GM18505 (cell line): ENCODE data around the gene C2orf81.
"Not testable (repeated sequence)": the region's sequence is repeated elsewhere in the genome, so short reads cannot be mapped to it uniquely, and the experiment has no call there.

Experiments
- ATAC-seq: cut with Tn5 transposase; IDR thresholded peaks from one replicate; pipeline ENCODE4 v1.9.1; 2021; ENCODE audit not compliant: unreplicated experiment
- POLR2A ChIP-seq: IDR thresholded peaks from 4 replicates; pipeline ENCODE4 v1.6.1; 2011; ENCODE audit warnings: borderline replicate concordance; ENCODE audit not compliant: insufficient read depth, insufficient read length; ENCODE audit errors: extremely low read depth

The C2orf81 gene

DNA sequence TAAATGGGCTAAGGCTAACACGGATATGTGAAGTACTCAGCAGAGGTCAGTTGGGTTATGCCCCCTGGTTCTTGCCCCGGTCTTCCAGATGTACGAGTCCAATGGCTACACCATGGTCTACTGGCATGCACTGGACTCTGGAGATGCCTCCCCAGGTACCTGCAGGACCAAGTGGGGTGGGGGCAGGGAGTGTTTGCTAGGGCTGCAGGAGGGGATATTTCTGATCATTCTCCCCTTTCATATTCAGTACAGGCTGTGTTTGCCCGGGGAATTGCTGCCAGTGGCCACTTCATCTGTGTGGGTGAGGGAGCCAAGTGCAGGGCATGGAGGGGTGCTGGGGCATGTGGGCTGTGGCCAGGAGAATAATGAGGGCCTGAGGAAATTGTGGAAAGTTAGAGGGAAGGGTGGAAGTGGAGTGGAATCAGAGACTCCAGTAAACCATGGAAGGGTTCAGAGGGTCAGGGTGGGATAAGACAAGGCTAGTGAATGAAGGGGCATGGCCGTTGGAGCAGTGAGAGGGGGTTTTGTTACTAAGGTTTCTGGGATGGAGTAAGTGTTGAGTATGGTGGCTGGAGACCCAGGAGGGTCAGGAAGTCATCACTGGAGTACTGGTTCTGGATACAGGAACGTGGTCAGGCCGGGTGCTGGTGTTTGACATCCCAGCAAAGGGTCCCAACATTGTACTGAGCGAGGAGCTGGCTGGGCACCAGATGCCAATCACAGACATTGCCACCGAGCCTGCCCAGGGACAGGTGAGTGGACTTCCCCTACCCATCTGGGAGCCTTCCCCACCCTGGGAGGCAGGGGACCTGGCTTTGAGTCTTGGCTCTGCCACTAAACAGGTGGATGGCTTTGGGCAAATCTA lies 2.0 kb upstream of the C2orf81 start:
- no peak for ATAC-seq

DNA sequence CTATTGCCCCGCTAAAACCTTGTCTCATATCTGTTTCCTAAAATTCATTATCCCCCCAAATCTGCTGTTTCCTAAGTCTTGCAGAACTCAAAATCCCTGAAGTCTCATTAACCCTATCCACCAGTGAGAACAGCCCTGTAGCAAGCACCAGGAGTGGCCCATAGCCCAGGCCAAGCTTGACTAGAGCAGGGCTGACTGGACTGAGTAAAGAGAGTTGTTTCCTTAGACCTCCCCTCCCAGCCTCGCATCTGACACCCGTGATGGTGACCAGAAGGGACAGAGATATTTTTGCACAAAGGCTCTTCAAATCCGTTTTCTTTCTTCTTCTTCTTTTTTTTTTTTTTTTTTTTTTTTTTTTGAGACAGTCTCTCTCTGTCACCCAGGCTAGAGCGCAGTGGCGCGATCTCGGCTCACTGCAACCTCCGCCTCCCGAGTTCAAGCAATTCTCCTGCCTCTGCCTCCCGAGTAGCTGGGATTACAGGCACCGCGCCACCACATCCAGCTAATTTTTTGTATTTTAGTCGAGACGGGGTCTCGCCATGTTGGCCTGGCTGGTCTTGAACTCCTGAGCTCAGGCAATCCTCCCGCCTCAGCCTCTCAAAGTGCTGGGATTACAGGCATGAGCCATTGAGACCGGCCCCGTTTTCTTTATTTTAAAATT lies 846 bp downstream of the C2orf81 start:
- not testable (repeated sequence) for ATAC-seq

More for the DNA sequence above, 2.0 kb upstream of the C2orf81 start:
- no peak for TF ChIP-seq POLR2A

DNA sequence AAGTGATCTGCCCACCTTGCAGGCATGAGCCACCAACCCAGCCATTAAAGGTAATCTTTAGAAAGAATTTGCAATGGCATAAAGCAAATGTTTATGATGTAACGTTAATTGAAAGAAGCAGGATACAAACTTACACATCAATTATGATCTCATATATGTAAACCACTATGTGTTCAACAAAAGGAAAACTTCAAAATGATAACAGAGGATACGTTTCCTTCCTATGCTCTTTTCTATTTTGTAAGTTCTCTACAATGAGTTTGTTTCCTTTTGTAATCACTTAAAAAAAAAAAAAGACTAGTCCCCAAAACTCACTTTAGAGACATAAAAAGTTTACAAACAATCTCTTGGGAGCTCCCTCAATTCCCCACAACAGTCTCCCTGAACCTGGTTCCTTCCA lies 1.4 kb downstream of the C2orf81 start:
- TF ChIP-seq POLR2A, result no peak

DNA sequence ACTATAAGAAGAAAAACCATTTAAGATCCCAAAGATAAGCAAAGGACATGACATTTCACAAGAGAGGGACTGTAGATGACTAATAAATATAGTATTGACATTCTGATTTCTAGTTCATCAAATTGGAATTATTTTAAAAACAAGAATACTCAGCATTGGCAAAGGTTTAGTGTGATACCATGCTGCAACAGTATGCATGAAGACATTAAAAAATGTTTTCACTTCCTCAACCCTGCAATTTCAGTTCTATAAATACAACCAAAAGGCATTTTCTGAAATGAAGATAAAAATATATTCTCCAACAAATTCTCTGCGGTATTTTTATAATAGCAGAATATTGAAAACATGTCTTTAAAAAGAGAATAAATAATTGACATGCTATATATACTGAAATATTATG lies 2.1 kb downstream of the C2orf81 start:
- no peak for TF ChIP-seq POLR2A
- ATAC-seq, result no peak

More for the DNA sequence above, 1.4 kb downstream of the C2orf81 start:
- ATAC-seq, result no peak

DNA sequence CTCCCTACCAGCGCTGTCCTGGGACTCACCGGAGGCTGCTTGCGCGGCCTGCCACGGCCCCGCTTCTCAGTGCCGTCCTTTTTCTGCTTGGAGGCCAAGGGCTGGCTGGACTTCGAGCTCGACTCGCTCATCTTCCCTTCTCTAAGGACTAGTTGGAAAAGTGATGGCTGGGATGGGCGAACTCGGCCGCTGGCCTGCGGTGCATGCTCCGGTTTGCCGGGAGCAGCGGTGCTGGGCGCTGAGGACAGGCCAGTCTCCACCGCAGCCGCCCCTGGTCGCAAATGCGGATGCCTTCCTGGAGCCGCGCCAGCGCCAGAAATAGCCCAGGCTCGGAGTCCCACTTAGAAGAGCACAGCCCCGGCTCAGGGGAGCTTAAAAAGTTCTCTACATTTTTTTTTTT lies 3.1 kb downstream of the C2orf81 start:
- no peak for TF ChIP-seq POLR2A
- no peak for ATAC-seq

DNA sequence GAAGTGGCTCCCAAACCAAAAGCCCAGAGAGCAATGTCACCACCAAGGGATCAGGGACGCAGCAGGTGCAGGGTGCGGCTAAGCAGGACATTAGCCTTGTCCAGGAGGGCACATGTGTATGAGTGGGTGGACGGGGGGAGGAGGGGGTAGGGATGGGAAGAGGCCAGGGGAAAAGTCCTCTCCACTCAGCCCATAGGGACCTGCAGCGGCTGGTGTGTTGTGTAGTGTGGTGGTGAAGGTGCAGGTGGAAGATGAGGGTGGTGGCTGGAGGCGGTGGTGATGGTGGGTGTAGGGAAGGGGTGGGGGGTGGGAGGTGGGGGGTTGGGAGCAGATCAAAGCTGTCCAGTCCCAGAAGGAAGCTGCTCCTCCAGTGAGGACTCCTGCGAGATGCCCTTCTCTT lies 3.7 kb downstream of the C2orf81 start:
- ATAC-seq, result no peak
- TF ChIP-seq POLR2A, result no peak

DNA sequence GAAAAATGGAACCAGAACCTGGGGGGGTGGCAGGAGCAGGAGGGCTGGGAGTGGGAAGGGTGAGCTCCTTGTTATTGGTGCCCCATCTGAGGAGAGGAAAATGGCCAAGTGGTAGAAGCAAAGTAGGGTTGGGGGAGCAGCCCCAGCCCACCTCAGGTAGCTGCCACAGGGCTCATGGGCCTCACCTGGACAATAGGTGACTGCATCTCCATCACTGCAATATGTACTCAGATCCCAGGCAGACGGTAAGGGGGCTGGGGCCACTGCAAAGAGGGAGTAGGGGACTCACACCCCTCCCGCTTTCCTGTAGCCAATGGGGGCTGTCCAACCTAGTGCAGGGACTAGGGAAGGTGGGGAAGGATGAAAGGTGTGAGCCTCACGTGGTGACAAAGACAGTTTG lies 4.2 kb downstream of the C2orf81 start:
- no peak for ATAC-seq
- no peak for TF ChIP-seq POLR2A

DNA sequence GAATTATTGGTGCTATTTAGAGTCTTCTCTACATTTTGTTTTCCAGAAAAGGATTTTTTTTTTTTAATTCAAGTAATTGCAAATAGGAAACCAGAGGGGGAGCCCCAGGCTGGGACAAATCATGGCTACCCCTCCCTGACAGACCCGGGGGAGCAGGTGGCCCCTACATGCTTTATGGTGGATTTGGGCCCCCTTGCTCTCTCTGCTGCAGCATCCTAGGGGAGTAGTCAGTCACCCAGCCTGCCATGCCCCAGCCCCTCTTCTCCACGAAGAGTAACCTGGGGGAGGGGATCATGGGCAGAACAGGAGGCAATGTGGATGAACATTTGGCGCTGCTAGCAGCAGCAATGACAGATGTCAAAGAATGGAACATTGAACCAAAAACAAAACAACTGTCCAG lies 4.6 kb downstream of the C2orf81 start:
- ATAC-seq, result no peak
- TF ChIP-seq POLR2A, result no peak

DNA sequence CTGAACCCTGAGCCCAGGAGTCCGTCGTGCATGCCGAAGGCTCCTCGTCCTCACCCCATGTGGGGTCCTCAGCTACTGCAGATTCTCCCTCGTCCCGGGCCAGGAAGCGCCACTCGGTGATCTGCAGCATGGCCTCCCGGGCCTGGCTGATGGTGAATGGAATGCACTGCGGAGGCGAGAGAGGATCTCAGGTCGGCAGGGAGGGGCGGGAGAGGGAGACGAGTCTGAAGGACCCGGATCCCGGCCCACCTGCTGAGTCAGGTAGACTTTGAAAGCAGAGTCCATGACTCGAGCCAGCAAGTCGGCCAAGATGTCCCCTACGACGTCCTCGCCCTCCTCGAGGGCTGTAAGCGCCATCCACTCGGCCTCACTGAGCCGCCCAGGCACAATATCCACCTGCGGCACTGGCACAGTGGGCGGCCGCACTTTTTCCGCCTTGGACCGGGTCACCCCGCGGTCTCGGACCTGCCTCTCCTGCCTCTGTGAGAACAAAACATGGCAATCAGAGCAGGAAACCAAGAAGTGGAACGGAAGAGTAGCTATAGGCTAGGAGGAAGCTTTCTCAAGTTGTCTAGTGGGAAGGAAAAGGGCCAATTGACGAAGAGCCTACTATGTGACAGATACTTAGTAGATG lies 5.5 kb downstream of the C2orf81 start:
- no peak for ATAC-seq
- TF ChIP-seq POLR2A, result no peak

DNA sequence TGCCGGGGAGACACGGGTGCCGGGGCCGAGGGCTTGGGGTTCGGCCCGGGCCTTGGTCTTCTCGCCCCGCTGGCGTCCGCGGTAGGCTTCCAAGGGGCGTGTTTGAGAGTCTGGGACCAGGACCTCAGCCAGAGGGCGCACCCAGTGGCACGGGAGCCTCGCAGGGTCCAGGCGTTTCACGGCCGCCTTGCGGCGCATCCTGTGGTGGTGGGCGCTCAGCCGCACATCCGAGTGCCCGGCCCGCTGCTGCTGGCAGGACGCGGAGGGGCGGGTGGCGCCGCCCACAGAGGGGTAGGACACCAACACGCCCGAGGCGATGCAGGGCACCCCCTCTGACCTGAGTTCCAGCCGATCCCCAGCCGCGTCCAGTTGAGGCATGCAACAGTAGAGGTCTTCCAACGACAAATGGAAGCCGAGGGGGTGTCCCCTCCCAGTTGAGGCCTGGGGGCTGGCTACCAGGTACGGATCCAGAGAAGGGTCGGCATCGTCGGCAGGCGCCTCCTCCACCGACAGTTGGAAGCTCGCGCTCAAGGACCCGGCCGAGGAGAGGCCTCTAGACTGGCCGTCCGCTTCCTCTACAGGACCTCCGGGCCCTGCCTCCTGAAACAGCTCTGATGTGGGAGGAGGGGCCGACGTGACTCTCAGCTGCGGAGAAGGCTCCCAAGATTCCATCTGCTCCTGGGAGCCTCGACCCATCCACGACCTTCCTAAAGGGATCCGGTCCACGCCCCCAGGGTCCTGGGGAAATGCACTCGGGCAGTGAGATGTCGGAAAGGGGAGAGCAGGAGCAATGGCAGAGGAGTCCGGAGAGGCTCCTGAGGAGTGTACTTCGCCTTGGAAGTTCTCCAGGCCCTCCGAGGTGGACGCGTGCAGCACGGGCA lies 6.3 kb downstream of the C2orf81 start:
- peak; percentile 40 for ATAC-seq
- no peak for TF ChIP-seq POLR2A

DNA sequence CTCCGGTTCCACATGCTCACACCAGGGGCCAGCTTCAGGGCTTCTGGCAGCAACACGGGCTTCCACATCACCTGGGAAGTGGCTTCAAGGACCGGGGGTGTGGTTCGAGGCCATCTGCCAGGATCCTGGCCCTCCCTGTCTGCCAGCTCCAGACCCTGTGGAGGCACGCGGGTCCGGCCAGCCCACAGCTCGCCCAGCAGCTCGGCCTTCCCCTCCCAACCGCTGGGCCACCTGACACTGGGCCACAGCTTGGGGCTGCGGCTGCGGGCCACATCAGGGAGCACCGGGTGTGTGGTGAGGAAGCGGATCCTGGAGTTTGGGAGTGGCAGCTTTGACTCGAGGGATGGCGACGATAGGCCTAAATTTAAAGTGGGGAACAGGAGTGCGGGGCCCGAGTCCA lies 7.0 kb downstream of the C2orf81 start:
- TF ChIP-seq POLR2A, result no peak
- no peak for ATAC-seq

DNA sequence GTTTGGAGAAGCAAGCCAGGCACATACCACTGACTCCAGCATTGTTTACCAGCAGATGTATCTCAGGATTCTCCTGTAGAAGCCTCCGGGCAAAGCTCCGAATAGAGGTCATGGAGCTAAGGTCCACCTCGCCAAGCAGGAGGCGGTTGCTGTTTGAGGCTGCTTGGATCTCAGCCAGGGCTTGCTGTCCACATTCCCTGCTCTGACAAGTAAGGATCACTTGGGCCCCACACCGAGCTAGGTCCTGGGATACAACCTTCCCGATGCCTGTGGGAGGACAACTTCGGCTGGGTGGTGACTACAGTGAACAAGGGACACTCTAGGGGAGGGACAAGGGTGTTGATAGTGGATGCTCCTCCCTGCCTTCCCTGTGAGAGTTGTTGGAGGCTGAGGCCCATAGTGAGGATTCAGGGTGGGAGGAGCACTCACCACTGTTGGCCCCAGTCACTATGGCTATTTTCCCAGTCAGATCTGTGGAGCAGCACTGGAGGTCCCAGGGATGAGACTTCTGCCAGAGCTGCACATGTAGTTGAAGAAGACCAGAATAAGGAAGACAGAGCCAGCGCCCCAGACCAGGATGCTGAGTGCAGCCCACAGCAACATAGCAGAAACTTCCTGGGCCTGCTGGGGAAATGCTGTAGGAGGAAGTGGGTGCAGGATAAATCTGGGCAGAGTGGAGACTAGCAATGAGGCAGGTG lies 8.3 kb downstream of the C2orf81 start:
- no peak for TF ChIP-seq POLR2A
- ATAC-seq, result no peak
